HG03139 (cell line): Measurements from ENCODE around the gene RIOK3.
"Not testable (repeated sequence)": the region's sequence is repeated elsewhere in the genome, so short reads cannot be mapped to it uniquely, and the experiment has no call there.

ENCODE experiments used
- ATAC-seq: cut with Tn5 transposase; IDR thresholded peaks from one replicate; pipeline ENCODE4 v1.9.1; 2021; ENCODE audit not compliant: unreplicated experiment

Gene RIOK3

GRCh38 chr18:23452728-23453679 lies at the start of gene RIOK3:
Gene RIOK3, plus strand, starts transcription at chr18:23453287. Its CDS starts 153 bp downstream, at chr18:23453440.
- ATAC-seq: peak; percentile 99

GRCh38 chr18:23403310-23403709 lies 49.8 kb upstream of the RIOK3 start:
- ATAC-seq: no peak

- ATAC-seq: no peak
Measured at GRCh38 chr18:23405636-23406035, 47.5 kb upstream of the RIOK3 start.

DNA sequence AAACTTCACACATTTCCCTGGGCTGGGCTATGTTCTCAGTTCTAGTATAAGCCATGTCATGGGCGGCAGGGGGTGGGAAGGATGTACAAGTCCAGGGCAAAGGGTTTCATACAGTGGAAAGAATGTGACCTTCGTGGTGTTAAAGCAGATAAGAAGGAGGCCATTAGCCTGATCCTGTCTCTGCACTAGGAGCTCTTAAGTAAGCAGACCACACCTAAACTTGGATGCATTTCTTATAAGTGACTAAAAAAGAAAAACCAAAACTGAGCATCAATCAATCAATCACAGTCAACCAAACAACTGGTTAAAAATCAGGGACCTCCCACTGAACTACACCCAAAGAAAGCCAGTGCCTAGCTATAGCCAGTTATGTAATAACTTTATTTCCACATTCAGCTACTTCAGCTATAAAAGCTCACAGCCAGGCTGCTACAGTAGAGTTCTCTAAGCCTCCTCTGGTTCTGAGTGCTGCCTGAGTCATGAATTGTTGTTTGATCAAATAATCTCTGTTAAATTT lies 46.8 kb upstream of the RIOK3 start:
- ATAC-seq: no peak

GRCh38 chr18:23412351-23412964 lies 40.6 kb upstream of the RIOK3 start:
- ATAC-seq: no peak

GRCh38 chr18:23415515-23415914 lies 37.6 kb upstream of the RIOK3 start:
- ATAC-seq: no peak

GRCh38 chr18:23416298-23416697 lies 36.8 kb upstream of the RIOK3 start:
- ATAC-seq: no peak

DNA sequence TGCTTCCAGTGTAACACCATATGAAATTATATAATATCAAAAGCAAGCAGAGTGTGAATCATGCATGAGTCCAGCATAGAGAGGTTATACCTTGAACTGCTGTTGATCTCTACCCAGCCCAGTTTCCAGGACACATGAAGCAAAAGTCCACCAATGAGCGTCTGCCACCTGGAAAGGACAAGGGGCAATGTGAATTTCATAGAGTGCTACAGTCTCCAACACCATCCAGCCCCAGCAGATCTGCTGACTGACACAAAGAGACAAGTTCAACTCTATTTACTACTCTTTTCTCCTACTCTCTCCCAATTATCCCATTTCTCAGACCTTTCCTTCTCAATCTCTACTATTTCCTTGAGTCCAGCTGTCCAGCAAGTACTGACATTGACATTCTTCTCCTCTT lies 31.8 kb upstream of the RIOK3 start:
- ATAC-seq: no peak

- ATAC-seq: peak; percentile 90
Measured at GRCh38 chr18:23422751-23423418, 30.2 kb upstream of the RIOK3 start.

DNA sequence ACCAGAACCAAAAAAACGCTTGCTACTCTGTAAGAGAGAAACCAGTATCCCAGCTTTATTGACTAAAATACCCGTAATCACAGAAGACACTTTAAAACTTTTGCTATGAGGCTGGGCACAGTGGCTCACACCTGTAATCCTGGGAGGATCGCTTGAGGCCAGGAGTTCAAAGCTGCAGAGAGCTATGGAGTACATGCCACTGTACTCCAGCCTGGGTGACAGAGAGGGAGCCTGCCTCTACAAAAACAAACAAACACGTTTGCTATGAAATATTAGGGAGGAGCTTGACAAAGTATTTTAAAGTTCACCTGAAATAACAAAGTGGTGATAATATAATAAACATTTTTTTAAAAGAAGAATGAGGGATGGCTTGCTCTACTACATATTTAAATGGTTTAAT lies 28.5 kb upstream of the RIOK3 start:
- ATAC-seq: no peak

DNA sequence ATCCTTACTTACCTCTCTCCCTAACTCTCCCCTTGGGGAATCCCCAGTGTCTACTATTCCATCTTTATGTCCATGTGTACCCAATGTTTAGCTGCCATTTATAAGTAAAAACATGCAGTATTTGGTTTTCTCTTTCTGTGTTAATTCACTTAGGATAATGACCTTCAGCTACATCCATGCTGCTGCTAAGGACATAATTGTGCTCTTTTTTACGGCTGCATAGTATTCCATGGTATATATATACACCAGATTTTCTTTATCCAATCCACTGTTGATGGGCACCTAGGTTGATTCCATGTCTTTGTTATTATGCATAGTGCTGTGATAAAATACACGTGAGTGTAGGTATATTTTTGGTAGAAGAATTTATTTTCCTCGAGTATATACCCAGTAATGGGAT lies 24.3 kb upstream of the RIOK3 start:
- no peak for ATAC-seq

- ATAC-seq: not testable (repeated sequence)
Measured at GRCh38 chr18:23429538-23429937, 23.5 kb upstream of the RIOK3 start.

DNA sequence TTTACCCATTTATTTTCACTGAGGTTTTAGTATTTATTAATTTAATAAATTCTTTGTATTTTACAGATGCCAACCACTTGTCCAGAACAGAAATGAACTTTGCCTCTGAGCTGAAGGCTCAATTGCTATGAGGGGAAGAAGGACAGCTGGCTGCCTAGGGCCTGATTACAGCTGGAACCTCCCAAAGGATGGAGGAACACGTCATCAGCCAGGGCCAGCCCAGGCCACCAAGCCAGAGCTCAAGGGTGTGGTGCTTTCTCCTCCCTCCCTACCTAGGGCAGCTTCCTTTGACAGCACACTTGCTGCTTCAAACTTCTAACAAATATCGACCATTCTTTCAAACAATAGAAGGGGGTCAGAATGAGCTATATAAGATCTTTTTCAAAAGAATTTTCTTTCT lies 19.7 kb upstream of the RIOK3 start:
- no peak for ATAC-seq

GRCh38 chr18:23437357-23438045 lies 15.6 kb upstream of the RIOK3 start:
- ATAC-seq: peak; percentile 98

DNA sequence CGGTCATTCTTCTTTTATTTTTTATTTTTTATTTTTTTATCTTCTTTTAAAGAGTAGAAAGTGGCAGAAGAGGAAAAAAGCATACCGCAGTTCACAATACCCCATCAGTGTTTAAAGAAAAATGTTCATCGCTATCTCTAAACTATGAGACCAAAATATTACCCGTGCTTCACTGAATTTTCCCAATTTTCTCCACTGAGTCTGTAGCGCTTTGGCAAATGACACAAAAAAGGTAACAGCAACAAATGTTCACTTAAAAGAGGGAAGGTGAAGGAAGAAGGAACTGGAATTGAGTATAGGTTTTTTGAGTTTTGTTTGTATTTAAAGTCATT lies 15.1 kb upstream of the RIOK3 start:
- no peak for ATAC-seq

DNA sequence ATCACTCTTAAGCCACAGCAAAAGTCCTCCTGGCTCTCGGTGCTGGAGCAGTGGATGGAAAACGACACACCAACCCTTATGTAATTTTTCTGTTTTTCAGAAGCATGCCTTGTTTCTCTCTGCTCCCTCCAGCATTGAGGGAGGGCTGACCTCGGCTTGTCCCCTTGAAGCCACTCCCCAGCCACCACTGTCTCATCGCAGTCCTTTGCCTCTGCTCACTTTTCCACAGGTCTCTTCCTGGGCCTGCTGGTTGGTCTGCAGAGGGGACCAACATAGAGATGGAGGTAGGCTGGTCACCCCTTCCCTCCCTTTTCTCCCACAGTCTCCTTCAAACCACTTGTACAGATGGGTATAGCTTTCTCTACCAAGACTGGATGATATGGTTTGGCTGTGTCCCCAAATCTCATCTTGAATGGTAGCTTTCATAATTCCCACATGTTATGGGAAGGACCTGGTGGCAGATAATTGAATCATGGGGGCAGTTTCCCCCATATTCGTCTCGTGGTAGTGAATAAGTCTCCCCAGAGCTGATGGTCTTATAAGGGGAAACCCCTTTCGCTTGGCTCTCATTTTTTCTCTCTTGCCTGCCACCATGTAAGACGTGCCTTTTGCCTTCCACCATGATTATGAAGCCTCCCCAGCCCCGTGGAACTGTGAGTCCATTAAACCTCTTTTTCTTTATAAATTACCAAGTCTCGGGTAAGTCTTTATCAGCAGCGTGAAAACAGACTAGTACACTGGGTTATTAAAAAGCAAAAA lies 14.3 kb upstream of the RIOK3 start:
- ATAC-seq: no peak

- ATAC-seq: no peak
Measured at GRCh38 chr18:23440131-23440530, 13.0 kb upstream of the RIOK3 start.

GRCh38 chr18:23442958-23443357 lies 10.1 kb upstream of the RIOK3 start:
- no peak for ATAC-seq

GRCh38 chr18:23448291-23448690 lies 4.8 kb upstream of the RIOK3 start:
- no peak for ATAC-seq

GRCh38 chr18:23450022-23450421 lies 3.1 kb upstream of the RIOK3 start:
- ATAC-seq: no peak
